ENCODE results near the gene PIK3CD.
A peak's percentile ranks its signal among the peaks of the same experiment; 100 is the strongest.
"Not testable (repeated sequence)": the region's sequence is repeated elsewhere in the genome, so short reads cannot be mapped to it uniquely, and the experiment has no call there.

Gene PIK3CD

DNA sequence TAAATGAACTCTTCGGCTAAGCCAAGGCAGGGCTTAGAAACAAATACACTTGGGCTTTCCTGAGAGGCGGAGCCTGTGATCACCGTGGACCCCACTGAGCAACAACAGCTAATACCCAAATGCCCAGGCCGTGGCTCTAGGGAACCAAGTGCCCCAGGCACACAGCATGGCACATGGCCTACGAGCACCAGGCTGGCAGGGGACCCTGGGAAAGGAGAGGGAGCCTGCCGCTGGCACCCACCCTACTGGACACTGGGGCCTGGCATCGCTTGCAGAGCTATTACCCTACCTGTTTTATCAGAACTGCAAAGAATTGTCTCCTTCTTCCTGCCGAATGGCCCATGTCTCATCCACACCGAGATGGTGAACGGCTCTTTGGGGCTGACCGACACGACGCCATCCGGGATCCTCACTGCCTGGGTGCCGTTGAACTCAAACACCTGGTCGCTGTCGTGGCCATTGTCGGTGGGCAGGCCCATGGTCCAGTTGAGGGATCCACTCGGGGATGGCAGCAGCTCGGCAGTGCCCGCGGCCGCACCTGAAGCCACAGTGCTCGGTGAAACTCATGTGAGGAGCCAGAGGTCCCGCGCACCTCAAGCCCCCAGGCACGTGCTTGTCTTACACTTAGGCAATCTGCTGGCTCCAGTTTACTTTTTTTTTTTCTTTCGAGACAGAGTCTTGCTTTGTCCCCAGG lies 92.7 kb downstream of the PIK3CD start:
- H3K9me3 ChIP-seq: no peaks in the 10 kb centered on the region
- no peak for DNase-seq (ENCODE audit: low spot score in 2 of 2)
- H3K36me3 ChIP-seq (replicated peaks): peaks cover 54% of the 10 kb centered on the region
- in situ Hi-C loops (cut with MboI; ENCODE audit: low sequenced_read_pairs): no loop called here
- H3K4me1 ChIP-seq: peaks cover 7% of the 10 kb centered on the region; the same call in 1 of the 2 replicates
- no peak overlapping the region for H3K4me3 ChIP-seq
- no peaks in the 10 kb centered on the region for H3K27me3 ChIP-seq (ENCODE audit: low read depth)

DNA sequence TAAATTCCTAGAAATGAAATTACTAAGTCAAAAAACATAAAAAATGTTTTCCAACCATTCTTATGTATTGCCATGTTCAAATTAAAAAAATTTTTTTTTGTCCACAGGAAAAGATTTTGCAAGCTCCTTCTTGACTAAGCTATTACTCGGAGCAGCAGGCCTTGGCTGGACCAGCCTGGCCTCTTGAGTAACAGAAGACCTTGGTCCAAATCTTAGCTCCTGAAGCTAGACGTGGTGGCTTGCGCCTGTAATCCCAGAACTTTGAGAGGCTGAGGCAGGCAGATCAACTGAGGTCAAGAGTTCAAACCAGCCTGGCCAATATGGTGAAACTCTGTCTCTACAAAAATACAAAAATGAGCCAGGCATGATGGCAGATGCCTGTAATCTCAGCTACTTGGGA lies 94.7 kb downstream of the PIK3CD start:
- Histone ChIP-seq H3K4me3 (no peak overlapping the region), H3K4me1 (peaks cover 13% of the 10 kb centered on the region), H3K36me3 (replicated peaks) (peaks cover 49% of the 10 kb centered on the region), H3K27me3 (ENCODE audit: low read depth) (no peaks in the 10 kb centered on the region), H3K9me3 (no peaks in the 10 kb centered on the region)
- in situ Hi-C loops (cut with MboI; ENCODE audit: low sequenced_read_pairs): no loop called here
- DNase-seq (ENCODE audit: low spot score in 2 of 2): no peak

- in situ Hi-C loops (cut with MboI; ENCODE audit: low sequenced_read_pairs): no loop called here
- DNase-seq (ENCODE audit: low spot score in 2 of 2): no peak
- H3K9me3 ChIP-seq: no peaks in the 10 kb centered on the region
- peaks cover 18% of the 10 kb centered on the region for H3K4me1 ChIP-seq
- H3K27me3 ChIP-seq (ENCODE audit: low read depth): no peaks in the 10 kb centered on the region
- H3K4me3 ChIP-seq: no peak overlapping the region
- H3K36me3 ChIP-seq (replicated peaks): peaks cover 50% of the 10 kb centered on the region
Measured at GRCh38 chr1:9746651-9747050, 95.1 kb downstream of the PIK3CD start.

GRCh38 chr1:9748391-9748790 lies 96.9 kb downstream of the PIK3CD start:
- Histone ChIP-seq H3K4me1 (peaks cover 21% of the 10 kb centered on the region), H3K36me3 (replicated peaks) (peaks cover 43% of the 10 kb centered on the region)
- in situ Hi-C loops (cut with MboI; ENCODE audit: low sequenced_read_pairs); H3K4me3 ChIP-seq; H3K9me3 ChIP-seq; DNase-seq (ENCODE audit: low spot score in 2 of 2); H3K27me3 ChIP-seq (ENCODE audit: low read depth): not testable (repeated sequence)

DNA sequence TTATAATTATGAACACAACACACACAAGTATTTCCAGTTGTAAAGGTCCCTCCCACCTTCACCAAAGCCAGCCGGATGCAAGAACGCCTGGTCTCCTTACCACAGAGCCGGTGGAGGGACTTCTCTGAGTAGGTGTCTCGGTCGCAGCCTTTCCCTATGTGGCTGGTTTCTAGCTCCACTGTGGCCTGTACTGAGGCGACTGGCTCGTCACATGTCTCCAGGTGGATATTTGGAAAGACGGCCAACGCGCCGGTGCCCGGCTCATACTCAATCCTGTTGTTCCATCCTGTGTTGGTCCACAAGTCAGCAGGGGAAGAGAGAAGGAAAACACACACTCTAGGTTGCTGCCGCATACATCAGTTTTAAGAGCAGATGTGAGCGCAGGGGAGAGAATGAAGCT lies 97.8 kb downstream of the PIK3CD start:
- no peaks in the 10 kb centered on the region for H3K27me3 ChIP-seq (ENCODE audit: low read depth)
- no peak overlapping the region for H3K4me3 ChIP-seq
- no peaks in the 10 kb centered on the region for H3K9me3 ChIP-seq
- peaks cover 33% of the 10 kb centered on the region for H3K36me3 ChIP-seq (replicated peaks)
- in situ Hi-C loops (cut with MboI; ENCODE audit: low sequenced_read_pairs): no loop called here
- peaks cover 21% of the 10 kb centered on the region for H3K4me1 ChIP-seq
- no peak for DNase-seq (ENCODE audit: low spot score in 2 of 2)

- in situ Hi-C loops (cut with MboI; ENCODE audit: low sequenced_read_pairs): no loop called here
Measured at GRCh38 chr1:9751971-9752370, 100.4 kb downstream of the PIK3CD start.

GRCh38 chr1:9753121-9753531 lies 101.6 kb downstream of the PIK3CD start:
- Histone ChIP-seq H3K36me3 (replicated peaks) (peaks cover 35% of the 10 kb centered on the region), H3K9me3 (no peaks in the 10 kb centered on the region; the same call in 1 of the 2 replicates), H3K4me1 (peaks cover 41% of the 10 kb centered on the region), H3K27me3 (ENCODE audit: low read depth) (no peaks in the 10 kb centered on the region), H3K4me3 (no peak overlapping the region)
- in situ Hi-C loops (cut with MboI; ENCODE audit: low sequenced_read_pairs): no loop called here
- no peak for DNase-seq (ENCODE audit: low spot score in 2 of 2)

More at GRCh38 chr1:9751971-9752370, 100.4 kb downstream of the PIK3CD start:
- no peak overlapping the region for H3K4me3 ChIP-seq
- DNase-seq (ENCODE audit: low spot score in 2 of 2): no peak
- H3K4me1 ChIP-seq: peaks cover 42% of the 10 kb centered on the region
- no peaks in the 10 kb centered on the region for H3K27me3 ChIP-seq (ENCODE audit: low read depth)
- H3K9me3 ChIP-seq: no peaks in the 10 kb centered on the region
- H3K36me3 ChIP-seq (replicated peaks): peaks cover 39% of the 10 kb centered on the region

- Histone ChIP-seq H3K27me3 (ENCODE audit: low read depth) (no peaks in the 10 kb centered on the region), H3K9me3 (no peaks in the 10 kb centered on the region; the same call in 1 of the 2 replicates), H3K4me3 (no peak overlapping the region), H3K4me1 (peaks cover 45% of the 10 kb centered on the region), H3K36me3 (replicated peaks) (peaks cover 20% of the 10 kb centered on the region)
- peak; percentile 75 to 95 for DNase-seq (ENCODE audit: low spot score in 2 of 2)
- in situ Hi-C loops (cut with MboI; ENCODE audit: low sequenced_read_pairs): no loop called here
Measured at GRCh38 chr1:9755441-9755995, 104.0 kb downstream of the PIK3CD start.

GRCh38 chr1:9758559-9759121 lies 107.1 kb downstream of the PIK3CD start:
- H3K36me3 ChIP-seq (replicated peaks): peaks cover 9% of the 10 kb centered on the region
- DNase-seq (ENCODE audit: low spot score in 2 of 2): peak; percentile 54 to 67
- no peaks in the 10 kb centered on the region; the same call in 1 of the 2 replicates for H3K9me3 ChIP-seq
- H3K4me1 ChIP-seq: peaks cover 31% of the 10 kb centered on the region
- H3K27me3 ChIP-seq (ENCODE audit: low read depth): no peaks in the 10 kb centered on the region
- in situ Hi-C loops (cut with MboI; ENCODE audit: low sequenced_read_pairs): no loop called here
- no peak overlapping the region for H3K4me3 ChIP-seq

DNA sequence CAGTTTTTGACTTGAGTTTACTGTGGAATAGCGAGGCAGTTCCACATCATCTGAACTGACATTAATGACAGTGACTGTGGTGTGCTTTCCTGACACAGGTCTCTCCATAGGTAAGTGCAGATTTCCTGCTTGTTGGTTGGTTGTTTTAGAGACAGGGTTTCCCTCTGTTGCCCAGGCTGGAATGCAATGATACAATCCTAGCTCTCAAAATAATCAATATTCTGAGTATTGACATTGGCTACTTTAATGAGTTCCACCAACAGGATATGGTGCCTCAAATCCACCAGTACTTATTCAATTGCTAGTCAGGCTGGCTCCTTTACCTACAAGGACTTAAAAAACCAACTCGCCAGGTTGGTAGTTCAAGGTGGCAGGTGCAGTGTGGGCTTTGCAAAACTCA lies 108.4 kb downstream of the PIK3CD start:
- H3K36me3 ChIP-seq (replicated peaks): peaks cover 4% of the 10 kb centered on the region
- in situ Hi-C loops (cut with MboI; ENCODE audit: low sequenced_read_pairs): no loop called here
- H3K27me3 ChIP-seq (ENCODE audit: low read depth): no peaks in the 10 kb centered on the region
- no peak overlapping the region for H3K4me3 ChIP-seq
- H3K4me1 ChIP-seq: peaks cover 30% of the 10 kb centered on the region
- DNase-seq (ENCODE audit: low spot score in 2 of 2): no peak
- no peaks in the 10 kb centered on the region; the same call in 1 of the 2 replicates for H3K9me3 ChIP-seq

GRCh38 chr1:9760824-9761223 lies 109.3 kb downstream of the PIK3CD start:
- Histone ChIP-seq H3K4me1 (peaks cover 21% of the 10 kb centered on the region), H3K36me3 (replicated peaks) (peaks cover 3% of the 10 kb centered on the region), H3K4me3 (no peak overlapping the region), H3K9me3 (no peaks in the 10 kb centered on the region; the same call in 1 of the 2 replicates), H3K27me3 (ENCODE audit: low read depth) (no peaks in the 10 kb centered on the region)
- in situ Hi-C loops (cut with MboI; ENCODE audit: low sequenced_read_pairs): no loop called here
- DNase-seq (ENCODE audit: low spot score in 2 of 2): no peak

- in situ Hi-C loops (cut with MboI; ENCODE audit: low sequenced_read_pairs): no loop called here
- H3K36me3 ChIP-seq (replicated peaks): peaks cover 3% of the 10 kb centered on the region
Measured at GRCh38 chr1:9761855-9762254, 110.3 kb downstream of the PIK3CD start.

DNA sequence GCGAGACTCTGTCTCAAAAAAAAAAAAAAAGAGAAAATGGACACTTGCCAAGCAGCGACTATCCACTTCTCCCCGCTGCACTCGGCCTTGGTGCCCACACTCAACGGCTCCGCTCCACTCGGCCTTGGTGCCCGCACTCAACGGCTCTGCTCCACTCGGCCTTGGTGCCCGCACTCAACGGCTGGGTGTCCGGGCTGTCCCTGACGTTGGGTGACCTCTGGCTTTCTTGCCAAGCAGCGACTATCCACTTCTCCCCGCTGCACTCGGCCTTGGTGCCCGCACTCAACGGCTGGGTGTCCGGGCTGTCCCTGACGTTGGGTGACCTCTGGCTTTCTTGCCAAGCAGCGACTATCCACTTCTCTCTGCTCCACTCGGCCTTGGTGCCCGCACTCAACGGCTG lies 110.9 kb downstream of the PIK3CD start:
- DNase-seq (ENCODE audit: low spot score in 2 of 2); H3K9me3 ChIP-seq; in situ Hi-C loops (cut with MboI; ENCODE audit: low sequenced_read_pairs); H3K36me3 ChIP-seq (replicated peaks); H3K4me3 ChIP-seq; H3K27me3 ChIP-seq (ENCODE audit: low read depth): not testable (repeated sequence)
- H3K4me1 ChIP-seq: peaks cover 18% of the 10 kb centered on the region

More at GRCh38 chr1:9761855-9762254, 110.3 kb downstream of the PIK3CD start:
- Histone ChIP-seq H3K9me3 (no peaks in the 10 kb centered on the region; the same call in 1 of the 2 replicates), H3K27me3 (ENCODE audit: low read depth) (no peaks in the 10 kb centered on the region), H3K4me1 (peaks cover 19% of the 10 kb centered on the region), H3K4me3 (no peak overlapping the region)
- no peak for DNase-seq (ENCODE audit: low spot score in 2 of 2)

GRCh38 chr1:9763914-9764313 lies 112.4 kb downstream of the PIK3CD start:
- no peaks in the 10 kb centered on the region for H3K27me3 ChIP-seq (ENCODE audit: low read depth)
- no peak for DNase-seq (ENCODE audit: low spot score in 2 of 2)
- in situ Hi-C loops (cut with MboI; ENCODE audit: low sequenced_read_pairs): no loop called here
- H3K4me3 ChIP-seq: no peak overlapping the region
- H3K4me1 ChIP-seq: peaks cover 12% of the 10 kb centered on the region
- H3K9me3 ChIP-seq: no peaks in the 10 kb centered on the region
- peaks cover 3% of the 10 kb centered on the region for H3K36me3 ChIP-seq (replicated peaks)

Data from HAP-1 (cell line).